Camera-type eye (tissue), 1 donor: ENCODE measurements around the gene DDX42. TPM values are rescaled to one million over a fixed set of nuclear protein-coding genes. Genes with fewer than 3 reads are reported as not detected.

ENCODE experiments used
- total RNA-seq: library from RNA; depleted of rRNA; stranded (reverse); fragments of >200 nt; gene quantifications from one replicate; pipeline ENCODE4 v1.2.3, GENCODE V29; 2014

The DDX42 gene
- 147 TPM for total RNA-seq

GRCh38 chr17:63774141-63774968 is at the start of gene DDX42:
TSS of gene DDX42 (plus strand) at chr17:63774170. CDS start at chr17:63787050, 12,880 bp downstream.

GRCh38 chr17:63741408-63742173 is 32.4 kb upstream of the DDX42 start, which contains the start of gene STRADA:
TSS of gene STRADA (minus strand) at chr17:63741799. CDS start at chr17:63728369, 13,430 bp downstream.

GRCh38 chr17:63773272-63774140 is 464 bp upstream of the DDX42 start, which contains the start of gene CCDC47:
TSS of gene CCDC47 (minus strand) at chr17:63773597. CDS start at chr17:63766175, 7,422 bp downstream.

GRCh38 chr17:63827002-63827800 is 53.2 kb downstream of the DDX42 start, which contains the start of the genes FTSJ3 and PSMC5:
TSS of gene FTSJ3 (minus strand) at chr17:63827663. CDS start at chr17:63826902, 761 bp downstream.
TSS of gene PSMC5 (plus strand) at chr17:63827431. CDS start at chr17:63827491, 60 bp downstream.

GRCh38 chr17:63842540-63843386 is 68.8 kb downstream of the DDX42 start, which contains the start of gene SMARCD2:
TSS of gene SMARCD2 (minus strand) at chr17:63842685. CDS start at chr17:63842674, 11 bp downstream.

Other genes with a start within 250 kb of the DDX42 start
- gene DCAF7, start 223.7 kb upstream of the DDX42 start, total RNA-seq: 80.0 TPM
- gene TACO1, start 173.3 kb upstream of the DDX42 start, total RNA-seq: 14.3 TPM
- gene MAP3K3, start 151.8 kb upstream of the DDX42 start, total RNA-seq: 37.8 TPM
- 23.4 TPM for gene LIMD2, start 74.0 kb upstream of the DDX42 start, total RNA-seq
- 39.4 TPM for gene STRADA, start 32.4 kb upstream of the DDX42 start, total RNA-seq
- 79.0 TPM for gene CCDC47, start 573 bp upstream of the DDX42 start, total RNA-seq
- gene PSMC5, start 53.3 kb downstream of the DDX42 start, total RNA-seq: 57.5 TPM
- 46.6 TPM for gene FTSJ3, start 53.5 kb downstream of the DDX42 start, total RNA-seq
- gene SMARCD2, start 68.5 kb downstream of the DDX42 start, total RNA-seq: 65.5 TPM
- gene CSH2, start 99.5 kb downstream of the DDX42 start, total RNA-seq: not detected
- not detected for gene GH2, start 107.8 kb downstream of the DDX42 start, total RNA-seq
- not detected for gene CSH1, start 122.4 kb downstream of the DDX42 start, total RNA-seq
- not detected for gene CSHL1, start 137.1 kb downstream of the DDX42 start, total RNA-seq
- not detected for gene GH1, start 144.7 kb downstream of the DDX42 start, total RNA-seq
- gene CD79B, start 158.2 kb downstream of the DDX42 start, total RNA-seq: 0.77 TPM
- gene SCN4A, start 198.7 kb downstream of the DDX42 start, total RNA-seq: 3.0 TPM
- gene PRR29, start 224.2 kb downstream of the DDX42 start, total RNA-seq: 0.44 TPM
- 21.7 TPM for gene ICAM2, start 246.5 kb downstream of the DDX42 start, total RNA-seq